Osteoblast (primary cell): ENCODE results near the gene USP12. TPM values are rescaled to one million over a fixed set of nuclear protein-coding genes. Genes with fewer than 3 reads are reported as not detected.

Experiments used
- DNase-seq: peaks from one replicate; pipeline ENCODE4 v3.0.0; 2011; ENCODE audit warnings: low spot score, mixed read lengths; ENCODE audit not compliant: insufficient read length; ENCODE audit errors: missing footprints
- H2AFZ ChIP-seq: 2 replicates; pipeline ENCODE4 v1.6.0; 2011; ENCODE audit warnings: mild to moderate bottlenecking, low read length
- H3K27ac ChIP-seq: 2 replicates; pipeline ENCODE4 v1.5.1; 2011; ENCODE audit warnings: mild to moderate bottlenecking, low read depth, low read length, moderate library complexity
- H3K27me3 ChIP-seq: 2 replicates; pipeline ENCODE4 v1.6.0; 2012; ENCODE audit warnings: mild to moderate bottlenecking, control low read depth, inconsistent platforms, low read length, moderate library complexity; ENCODE audit not compliant: insufficient read depth
- H3K36me3 ChIP-seq: 2 replicates; pipeline ENCODE4 v1.5.1; 2011; ENCODE audit warnings: mild to moderate bottlenecking, low read length, control low read depth, moderate library complexity; ENCODE audit not compliant: insufficient read depth
- H3K4me1 ChIP-seq: 2 replicates; pipeline ENCODE4 v1.5.1; 2011; ENCODE audit warnings: mild to moderate bottlenecking, low read length, control low read depth, moderate library complexity; ENCODE audit not compliant: insufficient read depth
- H3K4me2 ChIP-seq: 2 replicates; pipeline ENCODE4 v1.6.0; 2011; ENCODE audit warnings: mild to moderate bottlenecking, low read length; ENCODE audit not compliant: insufficient read depth
- H3K4me3 ChIP-seq: fragments of 200-600 bp; sonication (generic); 3 replicates; pipeline ENCODE4 v1.5.1; 2012; ENCODE audit warnings: mild to moderate bottlenecking, low read length, inconsistent platforms; ENCODE audit not compliant: insufficient read depth
- H3K79me2 ChIP-seq: 2 replicates; pipeline ENCODE4 v1.6.0; 2012; ENCODE audit warnings: mild to moderate bottlenecking, low read length, control low read depth, inconsistent platforms; ENCODE audit not compliant: insufficient read depth
- H3K9me3 ChIP-seq: 2 replicates; pipeline ENCODE4 v1.5.1; 2011; ENCODE audit warnings: low read depth, low read length, control low read depth
- H4K20me1 ChIP-seq: 2 replicates; pipeline ENCODE4 v1.6.0; 2012; ENCODE audit warnings: mild to moderate bottlenecking, low read length, control low read depth; ENCODE audit not compliant: insufficient read depth
- total RNA-seq: library from RNA; depleted of rRNA; stranded (reverse); fragments of >200 nt; gene quantifications from 2 replicates; pipeline ENCODE4 v1.2.3, GENCODE V29; 2012
- TF ChIP-seq, protein P1 (sequence below): IDR thresholded peaks from 2 replicates; pipeline ENCODE4 v1.5.1; 2011; ENCODE audit warnings: mild to moderate bottlenecking, low read depth, low read length, moderate library complexity; ENCODE audit errors: extremely low read depth

USP12 gene
- total RNA-seq, 1 donor: 24.6 TPM

GRCh38 chr13:27026396-27026795, 145.2 kb downstream of the USP12 start:
- Histone ChIP-seq H2AFZ (no peak overlapping the region), H3K4me3 (no peak overlapping the region)
- no peak for DNase-seq

DNA sequence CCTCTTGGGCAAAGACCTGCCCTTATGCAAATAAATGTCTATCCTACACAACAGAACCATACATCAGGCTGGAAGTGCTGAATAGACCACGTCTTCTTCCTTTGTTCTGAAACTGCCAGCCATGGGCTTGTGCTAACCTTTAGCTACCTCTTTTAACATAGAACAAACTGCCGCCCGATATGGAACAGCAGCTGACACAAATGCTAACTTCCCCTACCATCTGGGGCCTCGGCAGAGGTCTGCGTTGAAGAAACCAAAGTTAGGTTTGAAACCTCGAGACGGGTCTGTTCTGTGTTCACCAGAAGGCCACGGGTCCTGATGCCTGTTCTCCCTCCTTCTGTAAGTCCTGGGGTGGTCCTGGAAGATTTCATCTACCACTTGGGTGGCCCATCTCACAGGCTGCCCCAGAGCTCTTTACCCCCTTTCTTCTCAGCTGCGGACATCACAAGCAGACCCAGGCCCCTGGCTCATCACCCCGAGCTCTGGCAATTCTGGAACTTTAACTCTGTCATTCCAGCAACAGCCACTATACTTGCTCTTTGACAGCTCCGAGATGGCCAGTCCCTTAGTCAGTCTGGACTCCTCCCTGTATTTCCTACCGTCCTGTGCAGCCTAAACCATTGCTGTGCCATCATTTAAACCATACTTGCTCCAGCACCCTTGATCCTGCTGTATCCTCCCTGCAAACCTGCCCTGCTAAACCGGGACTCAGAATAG, 146.7 kb downstream of the USP12 start:
- Histone ChIP-seq H3K4me3 (no peak overlapping the region), H3K9me3 (no peaks in the 10 kb centered on the region), H2AFZ (no peak overlapping the region), H3K4me1 (peaks cover 23% of the 10 kb centered on the region), H3K27ac (no peak overlapping the region), H4K20me1 (peaks cover 2% of the 10 kb centered on the region), H3K36me3 (no peaks in the 10 kb centered on the region), H3K27me3 (peaks cover 32% of the 10 kb centered on the region), H3K4me2 (no peak overlapping the region), H3K79me2 (no peaks in the 10 kb centered on the region)
- no peak for DNase-seq
- TF ChIP-seq, protein P1, sequence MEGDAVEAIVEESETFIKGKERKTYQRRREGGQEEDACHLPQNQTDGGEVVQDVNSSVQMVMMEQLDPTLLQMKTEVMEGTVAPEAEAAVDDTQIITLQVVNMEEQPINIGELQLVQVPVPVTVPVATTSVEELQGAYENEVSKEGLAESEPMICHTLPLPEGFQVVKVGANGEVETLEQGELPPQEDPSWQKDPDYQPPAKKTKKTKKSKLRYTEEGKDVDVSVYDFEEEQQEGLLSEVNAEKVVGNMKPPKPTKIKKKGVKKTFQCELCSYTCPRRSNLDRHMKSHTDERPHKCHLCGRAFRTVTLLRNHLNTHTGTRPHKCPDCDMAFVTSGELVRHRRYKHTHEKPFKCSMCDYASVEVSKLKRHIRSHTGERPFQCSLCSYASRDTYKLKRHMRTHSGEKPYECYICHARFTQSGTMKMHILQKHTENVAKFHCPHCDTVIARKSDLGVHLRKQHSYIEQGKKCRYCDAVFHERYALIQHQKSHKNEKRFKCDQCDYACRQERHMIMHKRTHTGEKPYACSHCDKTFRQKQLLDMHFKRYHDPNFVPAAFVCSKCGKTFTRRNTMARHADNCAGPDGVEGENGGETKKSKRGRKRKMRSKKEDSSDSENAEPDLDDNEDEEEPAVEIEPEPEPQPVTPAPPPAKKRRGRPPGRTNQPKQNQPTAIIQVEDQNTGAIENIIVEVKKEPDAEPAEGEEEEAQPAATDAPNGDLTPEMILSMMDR: no peak

More at GRCh38 chr13:27026396-27026795, 145.2 kb downstream of the USP12 start:
- TF ChIP-seq, protein P1: no peak
- Histone ChIP-seq H3K27ac (no peak overlapping the region), H3K36me3 (no peaks in the 10 kb centered on the region), H3K4me2 (no peak overlapping the region), H3K27me3 (peaks cover 32% of the 10 kb centered on the region), H3K9me3 (no peaks in the 10 kb centered on the region), H3K79me2 (no peaks in the 10 kb centered on the region), H3K4me1 (peaks cover 23% of the 10 kb centered on the region), H4K20me1 (peaks cover 2% of the 10 kb centered on the region)

GRCh38 chr13:27024074-27024461, 147.5 kb downstream of the USP12 start:
- Histone ChIP-seq H3K27me3 (peaks cover 26% of the 10 kb centered on the region), H3K79me2 (no peaks in the 10 kb centered on the region), H3K4me3 (no peak overlapping the region), H3K4me1 (peaks cover 23% of the 10 kb centered on the region), H3K4me2 (peak overlapping the region; percentile 34), H3K27ac (no peak overlapping the region), H3K36me3 (no peaks in the 10 kb centered on the region), H2AFZ (no peak overlapping the region), H3K9me3 (no peaks in the 10 kb centered on the region), H4K20me1 (peaks cover 2% of the 10 kb centered on the region)
- TF ChIP-seq, protein P1: no peak
- DNase-seq: no peak

GRCh38 chr13:27023385-27024073, 148.1 kb downstream of the USP12 start:
- Histone ChIP-seq H3K27ac (no peak overlapping the region), H3K36me3 (no peaks in the 10 kb centered on the region)
- DNase-seq: no peak

More at GRCh38 chr13:27023385-27024073, 148.1 kb downstream of the USP12 start:
- H3K4me3 ChIP-seq: no peak overlapping the region
- peaks cover 27% of the 10 kb centered on the region for H3K4me1 ChIP-seq
- peaks cover 22% of the 10 kb centered on the region for H3K27me3 ChIP-seq
- no peaks in the 10 kb centered on the region for H3K9me3 ChIP-seq
- peaks cover 2% of the 10 kb centered on the region for H4K20me1 ChIP-seq
- no peaks in the 10 kb centered on the region for H3K79me2 ChIP-seq
- H3K4me2 ChIP-seq: peak overlapping the region; percentile 34
- no peak overlapping the region for H2AFZ ChIP-seq
- TF ChIP-seq, protein P1: no peak
